ENCODE measurements around the gene FLVCR1.

- TF ChIP-seq POLR2AphosphoS5 (IDR thresholded peaks at IDR 0.05; ENCODE audit: low read depth, low read length): no peak
- TF ChIP-seq TAF1 (IDR thresholded peaks at IDR 0.05; ENCODE audit: borderline replicate concordance, insufficient read depth, low read length): no peak
- TF ChIP-seq REST (IDR thresholded peaks at IDR 0.05; ENCODE audit: insufficient read depth in 1 of 2, low read depth in 2 of 2, low read length in 2 of 2): no peak
- TF ChIP-seq SIN3A (IDR thresholded peaks at IDR 0.05; ENCODE audit: borderline replicate concordance, insufficient read depth, low read length): no peak
Measured at GRCh38 chr1:212819726-212820125, 38.3 kb upstream of the FLVCR1 start.
